WERI-Rb-1 (cell line): Measurements from ENCODE around the gene CSRNP2.

Experiments
- DNase-seq: peaks from one replicate; pipeline ENCODE4 v3.0.0-alpha.2; 2020
- H3K27ac ChIP-seq: fragments of 250-450 bp; sonication (Bioruptor Pico); 2 replicates; pipeline ENCODE4 v1.5.1; 2020; ENCODE audit warnings: mild to moderate bottlenecking, moderate library complexity
- H3K27me3 ChIP-seq: fragments of 250-450 bp; sonication (Bioruptor Pico); 2 replicates; pipeline ENCODE4 v1.5.1; 2021; ENCODE audit warnings: mild to moderate bottlenecking, low read depth, moderate library complexity; ENCODE audit not compliant: insufficient read depth, severe bottlenecking
- H3K36me3 ChIP-seq: fragments of 250-450 bp; sonication (Bioruptor Pico); 2 replicates; pipeline ENCODE4 v1.5.1; 2020; ENCODE audit warnings: mild to moderate bottlenecking, moderate library complexity
- H3K4me3 ChIP-seq: 2 replicates; pipeline ENCODE4 v1.5.1; 2011; ENCODE audit warnings: low read depth, mild to moderate bottlenecking, control low read depth, low read length
- H3K9me3 ChIP-seq: fragments of 250-450 bp; sonication (Bioruptor Pico); 2 replicates; pipeline ENCODE4 v1.5.1; 2021; ENCODE audit warnings: mild to moderate bottlenecking, moderate library complexity; ENCODE audit not compliant: severe bottlenecking
- CTCF ChIP-seq: IDR thresholded peaks from 2 replicates; pipeline ENCODE4 v1.5.1; 2011; ENCODE audit warnings: low read depth, mild to moderate bottlenecking, control low read depth, inconsistent platforms, low read length

CSRNP2 gene

GRCh38 chr12:51126297-51126696 lies 42.9 kb upstream of the CSRNP2 start:
- Histone ChIP-seq H3K36me3 (no peaks in the 10 kb centered on the region), H3K9me3 (no peaks in the 10 kb centered on the region), H3K27me3 (no peaks in the 10 kb centered on the region), H3K27ac (no peak overlapping the region), H3K4me3 (no peak overlapping the region)
- no peak for TF ChIP-seq CTCF
- no peak for DNase-seq

DNA sequence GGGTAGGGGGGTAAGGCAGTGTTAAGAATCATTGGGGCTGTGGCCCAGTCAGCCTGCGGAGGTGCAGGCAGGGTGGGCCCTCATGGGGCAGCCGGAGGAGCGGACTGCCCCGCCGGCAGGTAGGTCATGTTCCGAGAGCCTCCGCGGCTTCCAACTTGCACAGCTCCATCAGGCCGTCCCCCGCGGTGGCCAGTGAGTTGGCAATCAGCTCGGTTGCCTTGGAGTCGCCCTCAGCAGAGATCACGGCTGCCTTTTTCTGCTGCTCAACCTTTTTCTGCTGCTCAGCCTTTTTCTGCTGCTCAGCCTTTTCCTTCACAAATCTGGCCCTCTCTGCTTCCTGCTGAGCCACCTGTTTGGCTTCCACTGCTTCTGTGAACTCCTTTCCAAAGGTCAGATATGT lies 41.1 kb upstream of the CSRNP2 start:
- no peak overlapping the region for H3K4me3 ChIP-seq

GRCh38 chr12:51122844-51123243 lies 39.4 kb upstream of the CSRNP2 start:
- Histone ChIP-seq H3K27me3 (no peaks in the 10 kb centered on the region), H3K27ac (no peak overlapping the region), H3K9me3 (no peaks in the 10 kb centered on the region), H3K4me3 (no peak overlapping the region), H3K36me3 (no peaks in the 10 kb centered on the region)
- no peak for TF ChIP-seq CTCF
- no peak for DNase-seq

More for the DNA sequence above, 41.1 kb upstream of the CSRNP2 start:
- no peaks in the 10 kb centered on the region for H3K9me3 ChIP-seq
- no peak overlapping the region for H3K27ac ChIP-seq
- H3K27me3 ChIP-seq = no peaks in the 10 kb centered on the region
- no peak for DNase-seq
- H3K36me3 ChIP-seq = no peaks in the 10 kb centered on the region
- TF ChIP-seq CTCF = no peak

DNA sequence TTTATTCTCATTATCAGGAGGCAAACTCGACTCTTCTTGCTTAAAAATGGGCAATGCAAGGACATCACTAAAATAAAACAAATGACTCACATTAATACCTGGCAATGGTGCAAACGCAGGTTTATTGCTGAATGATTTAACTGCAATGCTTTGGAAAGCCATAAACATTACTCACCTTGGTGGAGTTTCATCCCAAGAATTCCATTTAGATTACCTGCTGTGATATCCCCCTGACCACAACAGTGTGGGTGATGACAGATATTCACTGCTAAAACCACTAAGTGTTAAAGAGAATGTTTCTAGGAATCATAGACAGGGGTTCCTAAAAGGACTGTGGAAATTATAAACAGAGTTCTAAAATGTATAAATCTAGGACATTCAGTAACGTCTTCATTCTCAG lies 35.3 kb upstream of the CSRNP2 start:
- Histone ChIP-seq H3K9me3 (no peaks in the 10 kb centered on the region), H3K36me3 (peaks cover 22% of the 10 kb centered on the region), H3K27ac (no peak overlapping the region), H3K4me3 (no peak overlapping the region), H3K27me3 (no peaks in the 10 kb centered on the region)
- no peak for DNase-seq
- no peak for TF ChIP-seq CTCF

GRCh38 chr12:51115533-51115932 lies 32.1 kb upstream of the CSRNP2 start:
- Histone ChIP-seq H3K4me3 (no peak overlapping the region), H3K36me3 (peaks cover 39% of the 10 kb centered on the region), H3K27me3 (no peaks in the 10 kb centered on the region), H3K27ac (no peak overlapping the region), H3K9me3 (no peaks in the 10 kb centered on the region)
- DNase-seq = no peak
- TF ChIP-seq CTCF = no peak

DNA sequence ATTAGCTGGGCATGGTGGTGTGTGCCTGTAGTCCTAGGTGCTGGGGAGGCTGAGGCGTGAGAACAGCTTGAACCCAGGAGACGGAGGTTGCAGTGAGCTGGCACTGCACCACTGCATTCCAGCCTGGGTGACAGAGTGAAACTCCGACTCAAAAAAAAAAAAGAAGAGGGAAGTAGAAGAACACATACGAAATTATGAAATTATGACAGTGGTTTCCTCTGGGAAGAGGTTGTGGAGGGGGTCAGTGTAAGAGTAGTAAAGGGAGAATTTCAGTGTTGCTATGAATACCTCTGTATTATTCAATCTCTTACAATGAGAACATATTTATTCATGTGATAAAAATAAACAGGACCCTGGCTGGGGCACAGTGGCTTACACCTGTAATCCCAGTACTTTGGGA lies 24.7 kb upstream of the CSRNP2 start:
- Histone ChIP-seq H3K27me3 (no peaks in the 10 kb centered on the region), H3K4me3 (no peak overlapping the region), H3K27ac (no peak overlapping the region), H3K9me3 (no peaks in the 10 kb centered on the region), H3K36me3 (peaks cover 57% of the 10 kb centered on the region)
- DNase-seq = no peak
- TF ChIP-seq CTCF = no peak
